PC-9 (cell line): Measurements from ENCODE around the gene SLC5A12.

Experiments used
- EZH2 ChIP-seq: fragments of 200-600 bp; sonication (generic); IDR thresholded peaks from 2 replicates; pipeline ENCODE4 v1.8.0; 2017; ENCODE audit warnings: antibody characterized with exemption, low read depth
- TF ChIP-seq, protein P1 (sequence below): fragments of 200-600 bp; sonication (generic); conservative IDR thresholded peaks from 2 replicates; pipeline ENCODE4 v1.6.1; 2017; ENCODE audit warnings: mixed run types, antibody characterized with exemption, mild to moderate bottlenecking, moderate library complexity

DNA sequence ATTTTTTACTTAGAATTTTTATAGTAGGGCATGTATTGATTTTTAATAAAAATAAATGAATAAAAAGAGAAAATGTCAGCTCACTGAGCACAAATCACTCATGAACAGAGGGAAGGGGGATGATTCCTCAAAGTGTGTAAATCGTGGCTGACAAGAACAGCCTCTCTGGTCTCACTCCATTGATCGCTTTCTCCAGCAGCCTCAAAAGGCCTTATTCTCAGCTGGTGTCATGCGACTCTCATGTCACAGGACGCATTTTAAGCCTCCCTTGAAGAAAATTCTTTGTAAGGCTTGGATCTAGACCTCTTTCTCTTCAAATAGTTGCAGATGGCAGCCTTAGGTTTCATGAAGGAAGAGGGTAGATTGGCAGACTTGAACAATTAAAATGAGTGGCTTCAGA is 33.9 kb upstream of the SLC5A12 start:
- TF ChIP-seq, protein P1, sequence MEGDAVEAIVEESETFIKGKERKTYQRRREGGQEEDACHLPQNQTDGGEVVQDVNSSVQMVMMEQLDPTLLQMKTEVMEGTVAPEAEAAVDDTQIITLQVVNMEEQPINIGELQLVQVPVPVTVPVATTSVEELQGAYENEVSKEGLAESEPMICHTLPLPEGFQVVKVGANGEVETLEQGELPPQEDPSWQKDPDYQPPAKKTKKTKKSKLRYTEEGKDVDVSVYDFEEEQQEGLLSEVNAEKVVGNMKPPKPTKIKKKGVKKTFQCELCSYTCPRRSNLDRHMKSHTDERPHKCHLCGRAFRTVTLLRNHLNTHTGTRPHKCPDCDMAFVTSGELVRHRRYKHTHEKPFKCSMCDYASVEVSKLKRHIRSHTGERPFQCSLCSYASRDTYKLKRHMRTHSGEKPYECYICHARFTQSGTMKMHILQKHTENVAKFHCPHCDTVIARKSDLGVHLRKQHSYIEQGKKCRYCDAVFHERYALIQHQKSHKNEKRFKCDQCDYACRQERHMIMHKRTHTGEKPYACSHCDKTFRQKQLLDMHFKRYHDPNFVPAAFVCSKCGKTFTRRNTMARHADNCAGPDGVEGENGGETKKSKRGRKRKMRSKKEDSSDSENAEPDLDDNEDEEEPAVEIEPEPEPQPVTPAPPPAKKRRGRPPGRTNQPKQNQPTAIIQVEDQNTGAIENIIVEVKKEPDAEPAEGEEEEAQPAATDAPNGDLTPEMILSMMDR, result no peak
- no peak for TF ChIP-seq EZH2
